Measurements from ENCODE around the gene SEMA3A. TPM values are rescaled to one million over a fixed set of nuclear protein-coding genes. Genes with fewer than 3 reads are reported as not detected.

The SEMA3A gene
- total RNA-seq, 1 experiment from 2014 or later: 32.2 TPM

DNA sequence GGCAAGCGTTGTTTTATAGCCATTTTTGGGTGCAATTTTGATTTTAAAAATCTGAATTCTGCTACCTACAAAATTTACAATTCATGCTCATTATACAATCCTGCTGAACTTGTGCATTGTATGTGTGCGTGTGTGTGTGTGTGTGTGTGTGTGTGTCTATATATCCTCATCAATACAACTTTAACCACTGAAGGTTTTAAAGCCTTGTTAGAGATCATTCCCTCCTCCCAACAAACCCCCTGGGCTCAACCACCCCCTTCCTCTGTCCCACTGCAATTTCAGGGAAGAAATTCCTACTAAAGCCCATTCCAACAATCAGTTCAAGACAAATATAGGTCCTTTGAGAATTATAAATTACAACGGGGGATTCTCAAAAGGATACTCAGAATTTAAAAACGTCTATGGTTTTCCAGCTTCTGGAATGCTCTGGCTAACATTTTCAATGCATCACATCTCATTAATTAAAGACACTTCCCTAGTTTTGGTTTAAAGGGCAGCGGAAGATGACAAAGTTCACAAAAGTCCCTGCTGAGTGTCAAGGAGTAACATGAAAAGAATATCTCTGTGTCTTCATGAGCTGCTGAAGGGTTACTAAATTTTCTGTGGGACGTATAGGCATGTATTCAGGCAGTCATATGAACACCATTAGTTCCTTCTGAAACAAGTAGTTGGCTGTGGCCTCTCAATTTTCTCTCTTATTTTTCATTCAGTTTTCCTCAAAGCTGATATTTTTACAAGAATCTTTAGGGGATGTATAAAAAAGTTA, 889 bp upstream of the SEMA3A start:
- peaks cover 56% of the 10 kb centered on the region for H3K4me1 Mint-ChIP-seq
- ChIA-PET CTCF (interaction anchor here (1.4 kb wide), 1 partner anchor 215 kb away, joined by 3 read pairs; no protein-coding TSS in a partner anchor), POLR2A (interaction anchor here (0.7 kb wide), 2 partner anchors 274 to 453 kb away, joined by 3 read pairs; no protein-coding TSS in a partner anchor)
- ATAC-seq: no peak
- peak overlapping the region; percentile 93 for H3K4me3 Mint-ChIP-seq
- peak overlapping the region; percentile 95 for H3K27ac Mint-ChIP-seq
- H3K27me3 Mint-ChIP-seq (ENCODE audit: low read depth): no peaks in the 10 kb centered on the region
- no peaks in the 10 kb centered on the region for H3K9me3 Mint-ChIP-seq
- H3K36me3 Mint-ChIP-seq: no peaks in the 10 kb centered on the region
- TF ChIP-seq ZNF219 (CRISPR knock-in tag; IDR thresholded peaks at IDR 0.05; ENCODE audit: borderline replicate concordance): no peak
- TF ChIP-seq, protein P1, sequence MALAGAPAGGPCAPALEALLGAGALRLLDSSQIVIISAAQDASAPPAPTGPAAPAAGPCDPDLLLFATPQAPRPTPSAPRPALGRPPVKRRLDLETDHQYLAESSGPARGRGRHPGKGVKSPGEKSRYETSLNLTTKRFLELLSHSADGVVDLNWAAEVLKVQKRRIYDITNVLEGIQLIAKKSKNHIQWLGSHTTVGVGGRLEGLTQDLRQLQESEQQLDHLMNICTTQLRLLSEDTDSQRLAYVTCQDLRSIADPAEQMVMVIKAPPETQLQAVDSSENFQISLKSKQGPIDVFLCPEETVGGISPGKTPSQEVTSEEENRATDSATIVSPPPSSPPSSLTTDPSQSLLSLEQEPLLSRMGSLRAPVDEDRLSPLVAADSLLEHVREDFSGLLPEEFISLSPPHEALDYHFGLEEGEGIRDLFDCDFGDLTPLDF (CRISPR knock-in tag; IDR thresholded peaks at IDR 0.05): no peak
- no peak for TF ChIP-seq JAZF1 (CRISPR knock-in tag; IDR thresholded peaks at IDR 0.05)
- TF ChIP-seq NFE2L1 (CRISPR knock-in tag; IDR thresholded peaks at IDR 0.05): no peak
- TF ChIP-seq, protein P2, sequence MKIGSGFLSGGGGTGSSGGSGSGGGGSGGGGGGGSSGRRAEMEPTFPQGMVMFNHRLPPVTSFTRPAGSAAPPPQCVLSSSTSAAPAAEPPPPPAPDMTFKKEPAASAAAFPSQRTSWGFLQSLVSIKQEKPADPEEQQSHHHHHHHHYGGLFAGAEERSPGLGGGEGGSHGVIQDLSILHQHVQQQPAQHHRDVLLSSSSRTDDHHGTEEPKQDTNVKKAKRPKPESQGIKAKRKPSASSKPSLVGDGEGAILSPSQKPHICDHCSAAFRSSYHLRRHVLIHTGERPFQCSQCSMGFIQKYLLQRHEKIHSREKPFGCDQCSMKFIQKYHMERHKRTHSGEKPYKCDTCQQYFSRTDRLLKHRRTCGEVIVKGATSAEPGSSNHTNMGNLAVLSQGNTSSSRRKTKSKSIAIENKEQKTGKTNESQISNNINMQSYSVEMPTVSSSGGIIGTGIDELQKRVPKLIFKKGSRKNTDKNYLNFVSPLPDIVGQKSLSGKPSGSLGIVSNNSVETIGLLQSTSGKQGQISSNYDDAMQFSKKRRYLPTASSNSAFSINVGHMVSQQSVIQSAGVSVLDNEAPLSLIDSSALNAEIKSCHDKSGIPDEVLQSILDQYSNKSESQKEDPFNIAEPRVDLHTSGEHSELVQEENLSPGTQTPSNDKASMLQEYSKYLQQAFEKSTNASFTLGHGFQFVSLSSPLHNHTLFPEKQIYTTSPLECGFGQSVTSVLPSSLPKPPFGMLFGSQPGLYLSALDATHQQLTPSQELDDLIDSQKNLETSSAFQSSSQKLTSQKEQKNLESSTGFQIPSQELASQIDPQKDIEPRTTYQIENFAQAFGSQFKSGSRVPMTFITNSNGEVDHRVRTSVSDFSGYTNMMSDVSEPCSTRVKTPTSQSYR (CRISPR knock-in tag; IDR thresholded peaks at IDR 0.05): no peak
- TF ChIP-seq, protein P3, sequence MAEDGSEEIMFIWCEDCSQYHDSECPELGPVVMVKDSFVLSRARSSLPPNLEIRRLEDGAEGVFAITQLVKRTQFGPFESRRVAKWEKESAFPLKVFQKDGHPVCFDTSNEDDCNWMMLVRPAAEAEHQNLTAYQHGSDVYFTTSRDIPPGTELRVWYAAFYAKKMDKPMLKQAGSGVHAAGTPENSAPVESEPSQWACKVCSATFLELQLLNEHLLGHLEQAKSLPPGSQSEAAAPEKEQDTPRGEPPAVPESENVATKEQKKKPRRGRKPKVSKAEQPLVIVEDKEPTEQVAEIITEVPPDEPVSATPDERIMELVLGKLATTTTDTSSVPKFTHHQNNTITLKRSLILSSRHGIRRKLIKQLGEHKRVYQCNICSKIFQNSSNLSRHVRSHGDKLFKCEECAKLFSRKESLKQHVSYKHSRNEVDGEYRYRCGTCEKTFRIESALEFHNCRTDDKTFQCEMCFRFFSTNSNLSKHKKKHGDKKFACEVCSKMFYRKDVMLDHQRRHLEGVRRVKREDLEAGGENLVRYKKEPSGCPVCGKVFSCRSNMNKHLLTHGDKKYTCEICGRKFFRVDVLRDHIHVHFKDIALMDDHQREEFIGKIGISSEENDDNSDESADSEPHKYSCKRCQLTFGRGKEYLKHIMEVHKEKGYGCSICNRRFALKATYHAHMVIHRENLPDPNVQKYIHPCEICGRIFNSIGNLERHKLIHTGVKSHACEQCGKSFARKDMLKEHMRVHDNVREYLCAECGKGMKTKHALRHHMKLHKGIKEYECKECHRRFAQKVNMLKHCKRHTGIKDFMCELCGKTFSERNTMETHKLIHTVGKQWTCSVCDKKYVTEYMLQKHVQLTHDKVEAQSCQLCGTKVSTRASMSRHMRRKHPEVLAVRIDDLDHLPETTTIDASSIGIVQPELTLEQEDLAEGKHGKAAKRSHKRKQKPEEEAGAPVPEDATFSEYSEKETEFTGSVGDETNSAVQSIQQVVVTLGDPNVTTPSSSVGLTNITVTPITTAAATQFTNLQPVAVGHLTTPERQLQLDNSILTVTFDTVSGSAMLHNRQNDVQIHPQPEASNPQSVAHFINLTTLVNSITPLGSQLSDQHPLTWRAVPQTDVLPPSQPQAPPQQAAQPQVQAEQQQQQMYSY (CRISPR knock-in tag; IDR thresholded peaks at IDR 0.05): no peak
- TF ChIP-seq ATF1 (CRISPR knock-in tag; IDR thresholded peaks at IDR 0.05): no peak
- TF ChIP-seq SMAD4 (CRISPR knock-in tag; IDR thresholded peaks at IDR 0.05): no peak
- TF ChIP-seq, protein P4, sequence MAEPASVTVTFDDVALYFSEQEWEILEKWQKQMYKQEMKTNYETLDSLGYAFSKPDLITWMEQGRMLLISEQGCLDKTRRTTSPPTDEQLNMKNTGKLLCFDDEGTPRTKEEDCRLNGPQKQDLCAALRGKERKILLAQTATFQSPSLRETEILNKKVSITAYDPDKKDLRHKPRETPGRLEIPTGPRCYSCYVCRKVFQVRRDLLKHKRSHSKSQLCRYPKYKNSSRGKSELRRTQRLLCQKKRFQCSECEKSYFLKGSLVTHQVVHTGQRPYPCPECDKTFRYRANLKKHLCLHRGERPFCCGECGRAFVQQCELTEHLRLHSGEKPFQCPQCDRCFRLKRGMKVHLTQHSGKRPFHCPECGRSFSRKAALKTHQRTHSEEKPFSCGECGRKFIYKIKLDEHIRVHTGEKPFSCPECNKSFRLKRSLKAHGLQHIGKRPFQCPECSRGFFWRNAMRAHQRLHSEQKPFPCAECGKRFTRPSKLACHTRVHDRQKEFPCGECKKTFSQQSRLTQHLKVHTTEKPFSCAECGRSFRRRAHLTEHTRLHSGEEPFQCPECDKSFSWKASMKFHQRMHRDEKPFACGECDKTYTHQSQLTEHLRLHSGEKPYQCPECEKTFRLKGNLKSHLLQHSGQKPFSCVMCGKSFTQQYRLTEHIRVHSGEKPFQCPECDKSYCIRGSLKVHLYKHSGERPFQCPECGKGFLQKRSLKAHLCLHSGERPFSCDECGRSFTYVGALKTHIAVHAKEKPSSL (CRISPR knock-in tag; conservative IDR thresholded peaks at IDR 0.05): no peak
- no peak for TF ChIP-seq NFYB (CRISPR knock-in tag; conservative IDR thresholded peaks at IDR 0.05; ENCODE audit: low read depth)
- TF ChIP-seq ZBTB21 (CRISPR knock-in tag; IDR thresholded peaks at IDR 0.05; ENCODE audit: borderline replicate concordance): no peak
- TF ChIP-seq, protein P5, sequence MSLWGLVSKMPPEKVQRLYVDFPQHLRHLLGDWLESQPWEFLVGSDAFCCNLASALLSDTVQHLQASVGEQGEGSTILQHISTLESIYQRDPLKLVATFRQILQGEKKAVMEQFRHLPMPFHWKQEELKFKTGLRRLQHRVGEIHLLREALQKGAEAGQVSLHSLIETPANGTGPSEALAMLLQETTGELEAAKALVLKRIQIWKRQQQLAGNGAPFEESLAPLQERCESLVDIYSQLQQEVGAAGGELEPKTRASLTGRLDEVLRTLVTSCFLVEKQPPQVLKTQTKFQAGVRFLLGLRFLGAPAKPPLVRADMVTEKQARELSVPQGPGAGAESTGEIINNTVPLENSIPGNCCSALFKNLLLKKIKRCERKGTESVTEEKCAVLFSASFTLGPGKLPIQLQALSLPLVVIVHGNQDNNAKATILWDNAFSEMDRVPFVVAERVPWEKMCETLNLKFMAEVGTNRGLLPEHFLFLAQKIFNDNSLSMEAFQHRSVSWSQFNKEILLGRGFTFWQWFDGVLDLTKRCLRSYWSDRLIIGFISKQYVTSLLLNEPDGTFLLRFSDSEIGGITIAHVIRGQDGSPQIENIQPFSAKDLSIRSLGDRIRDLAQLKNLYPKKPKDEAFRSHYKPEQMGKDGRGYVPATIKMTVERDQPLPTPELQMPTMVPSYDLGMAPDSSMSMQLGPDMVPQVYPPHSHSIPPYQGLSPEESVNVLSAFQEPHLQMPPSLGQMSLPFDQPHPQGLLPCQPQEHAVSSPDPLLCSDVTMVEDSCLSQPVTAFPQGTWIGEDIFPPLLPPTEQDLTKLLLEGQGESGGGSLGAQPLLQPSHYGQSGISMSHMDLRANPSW (CRISPR knock-in tag; conservative IDR thresholded peaks at IDR 0.05; ENCODE audit: low read depth): no peak
- no peak for TF ChIP-seq TCF7 (CRISPR knock-in tag; IDR thresholded peaks at IDR 0.05; ENCODE audit: low read depth)
- no peak for TF ChIP-seq ZNF416 (CRISPR knock-in tag; IDR thresholded peaks at IDR 0.05)
- TF ChIP-seq, protein P6, sequence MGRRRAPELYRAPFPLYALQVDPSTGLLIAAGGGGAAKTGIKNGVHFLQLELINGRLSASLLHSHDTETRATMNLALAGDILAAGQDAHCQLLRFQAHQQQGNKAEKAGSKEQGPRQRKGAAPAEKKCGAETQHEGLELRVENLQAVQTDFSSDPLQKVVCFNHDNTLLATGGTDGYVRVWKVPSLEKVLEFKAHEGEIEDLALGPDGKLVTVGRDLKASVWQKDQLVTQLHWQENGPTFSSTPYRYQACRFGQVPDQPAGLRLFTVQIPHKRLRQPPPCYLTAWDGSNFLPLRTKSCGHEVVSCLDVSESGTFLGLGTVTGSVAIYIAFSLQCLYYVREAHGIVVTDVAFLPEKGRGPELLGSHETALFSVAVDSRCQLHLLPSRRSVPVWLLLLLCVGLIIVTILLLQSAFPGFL (CRISPR knock-in tag; IDR thresholded peaks at IDR 0.05; ENCODE audit: borderline replicate concordance): no peak
- DNase-seq (ENCODE audit: low spot score): no peak
